T-helper 2 cell treated with Interferon-gamma antibody and Interleukin-4, amounts not matched to agents 5 μg/mL and 100 μg/mL, for 36 hours (primary cell): ENCODE measurements around the gene IGFLR1.

Source experiments
- DNase-seq: peaks from one replicate; pipeline ENCODE4 v3.0.0; 2021; ENCODE audit warnings: low spot score
- H3K27ac Mint-ChIP-seq: one replicate; pipeline ENCODE4 v1.8.0; 2021; ENCODE audit warnings: mild to moderate bottlenecking, mixed read lengths
- H3K27me3 Mint-ChIP-seq: one replicate; pipeline ENCODE4 v1.8.0; 2021; ENCODE audit warnings: low read depth, mixed read lengths
- H3K36me3 Mint-ChIP-seq: one replicate; pipeline ENCODE4 v1.8.0; 2021; ENCODE audit warnings: low read depth, mixed read lengths
- H3K4me1 Mint-ChIP-seq: one replicate; pipeline ENCODE4 v1.8.0; 2021; ENCODE audit warnings: low read depth, mixed read lengths
- H3K4me3 Mint-ChIP-seq: one replicate; pipeline ENCODE4 v1.8.0; 2022; ENCODE audit warnings: mild to moderate bottlenecking, moderate library complexity, mixed read lengths
- H3K9me3 Mint-ChIP-seq: one replicate; pipeline ENCODE4 v1.8.0; 2021; ENCODE audit warnings: mixed read lengths

The IGFLR1 gene

DNA sequence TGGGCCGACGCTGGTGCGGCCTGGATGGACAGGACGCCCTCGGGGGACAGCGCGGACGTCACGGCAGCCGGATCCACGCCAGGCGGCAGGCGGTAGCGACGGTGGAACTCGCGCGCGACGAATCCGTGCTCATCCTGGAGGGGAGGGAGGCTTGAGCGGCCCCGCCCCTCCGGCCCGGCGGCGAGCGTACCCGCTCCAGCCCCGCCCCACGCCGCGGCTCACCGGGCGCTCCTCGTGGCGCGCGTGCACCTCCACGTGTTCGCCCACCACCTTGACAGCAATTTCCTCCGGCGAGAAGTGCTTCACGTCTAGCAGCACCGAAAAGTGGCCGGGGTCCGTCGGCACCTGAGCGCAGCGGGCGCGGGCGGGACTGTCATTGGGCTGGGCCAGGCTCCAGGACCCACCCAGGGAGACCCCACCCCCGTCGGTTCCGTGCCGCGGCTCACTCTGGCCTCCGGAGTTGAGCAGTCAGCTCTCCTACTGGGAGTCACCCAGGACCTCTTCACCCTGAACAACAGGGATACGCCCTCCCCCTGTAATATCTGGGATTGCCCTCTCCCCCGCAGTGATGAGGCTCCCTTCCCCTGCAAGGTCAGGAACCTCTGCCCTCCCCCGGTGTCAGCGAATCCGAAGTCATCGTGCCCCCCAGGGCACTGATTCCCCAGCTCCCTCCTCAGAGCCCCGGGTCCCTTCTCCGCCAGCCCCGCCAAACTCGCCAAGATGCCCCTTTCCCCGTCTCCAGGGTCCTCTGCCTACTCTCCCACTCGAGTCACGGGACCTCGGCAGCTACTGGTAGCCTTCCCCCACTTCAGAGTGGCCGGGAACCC is 13.5 kb upstream of the IGFLR1 start:
- Mint-ChIP-seq H3K27ac (peak overlapping the region; percentile 76), H3K9me3 (no peaks in the 10 kb centered on the region)
- DNase-seq, result peak; percentile 48

DNA sequence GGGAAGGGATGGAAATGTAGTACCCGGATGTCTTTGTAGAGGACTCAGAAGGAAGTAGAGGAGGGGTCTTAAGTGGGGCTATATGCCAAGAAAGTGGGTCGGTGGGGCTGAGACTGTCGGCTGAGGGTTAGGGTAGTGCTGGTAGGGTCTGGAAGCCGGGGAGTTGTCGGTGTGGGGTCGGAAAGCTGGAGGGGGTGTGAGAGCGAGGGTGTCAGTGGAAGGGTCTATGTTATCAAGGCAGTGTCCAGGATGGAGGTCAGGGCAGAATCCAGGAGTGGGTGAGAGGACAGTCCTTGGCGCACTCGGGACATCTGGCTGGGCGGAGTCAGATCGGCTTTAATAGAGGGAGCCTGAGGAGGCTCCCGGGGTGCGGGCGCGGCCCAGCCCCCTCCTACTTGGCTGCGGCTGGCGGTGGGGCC is 12.9 kb upstream of the IGFLR1 start:
- no peak overlapping the region for H3K27ac Mint-ChIP-seq

More for the DNA sequence above, 13.5 kb upstream of the IGFLR1 start:
- peaks cover 17% of the 10 kb centered on the region for H3K36me3 Mint-ChIP-seq
- H3K4me1 Mint-ChIP-seq, result peaks cover 20% of the 10 kb centered on the region
- no peaks in the 10 kb centered on the region for H3K27me3 Mint-ChIP-seq
- peak overlapping the region; percentile 60 for H3K4me3 Mint-ChIP-seq

DNA sequence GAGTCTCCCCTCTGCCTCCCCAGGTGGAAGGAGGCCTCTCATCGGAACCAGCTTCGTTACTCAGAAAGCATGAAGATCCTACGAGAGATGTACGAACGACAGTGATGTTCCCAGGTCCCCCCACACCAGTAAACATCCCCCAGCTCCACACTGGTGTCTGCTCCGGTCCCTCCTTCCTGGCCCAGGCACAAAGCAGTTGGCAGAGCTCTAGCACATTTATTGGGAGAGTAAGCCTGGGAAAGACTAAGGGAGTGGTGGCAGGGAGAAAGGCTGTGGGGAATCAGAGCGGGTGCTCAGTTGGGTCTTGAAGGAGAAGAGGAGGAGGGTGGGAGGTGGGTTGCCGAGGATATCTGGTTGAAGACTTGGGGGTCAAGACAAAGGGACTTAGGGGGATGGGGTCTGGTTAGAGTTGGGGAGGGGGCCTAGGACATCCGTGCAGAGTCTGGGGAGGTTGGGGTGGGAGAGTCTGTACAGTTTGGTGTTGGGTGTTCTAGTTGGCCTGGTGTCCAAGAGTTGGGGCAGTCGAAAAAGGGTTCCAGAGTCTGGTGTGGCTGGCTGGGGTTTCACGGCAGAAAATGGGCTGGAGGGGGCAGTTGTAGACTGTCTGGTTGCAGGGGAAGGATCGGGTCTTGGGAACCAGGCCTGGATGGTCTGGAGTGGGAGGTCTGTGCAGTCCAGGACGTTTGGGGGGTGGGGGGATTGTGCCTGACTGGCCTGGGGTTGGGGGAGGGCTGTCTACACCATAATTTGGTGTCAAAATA is 12.3 kb upstream of the IGFLR1 start:
- peak overlapping the region; percentile 23 for H3K4me3 Mint-ChIP-seq
- H3K36me3 Mint-ChIP-seq, result peaks cover 13% of the 10 kb centered on the region
- H3K9me3 Mint-ChIP-seq, result no peaks in the 10 kb centered on the region
- peaks cover 23% of the 10 kb centered on the region for H3K4me1 Mint-ChIP-seq
- no peaks in the 10 kb centered on the region for H3K27me3 Mint-ChIP-seq
- H3K27ac Mint-ChIP-seq, result no peak overlapping the region
- DNase-seq, result no peak

More for the DNA sequence above, 12.9 kb upstream of the IGFLR1 start:
- peaks cover 15% of the 10 kb centered on the region for H3K36me3 Mint-ChIP-seq
- no peak for DNase-seq
- no peaks in the 10 kb centered on the region for H3K9me3 Mint-ChIP-seq
- H3K4me3 Mint-ChIP-seq, result no peak overlapping the region
- peaks cover 21% of the 10 kb centered on the region for H3K4me1 Mint-ChIP-seq
- H3K27me3 Mint-ChIP-seq, result no peaks in the 10 kb centered on the region

DNA sequence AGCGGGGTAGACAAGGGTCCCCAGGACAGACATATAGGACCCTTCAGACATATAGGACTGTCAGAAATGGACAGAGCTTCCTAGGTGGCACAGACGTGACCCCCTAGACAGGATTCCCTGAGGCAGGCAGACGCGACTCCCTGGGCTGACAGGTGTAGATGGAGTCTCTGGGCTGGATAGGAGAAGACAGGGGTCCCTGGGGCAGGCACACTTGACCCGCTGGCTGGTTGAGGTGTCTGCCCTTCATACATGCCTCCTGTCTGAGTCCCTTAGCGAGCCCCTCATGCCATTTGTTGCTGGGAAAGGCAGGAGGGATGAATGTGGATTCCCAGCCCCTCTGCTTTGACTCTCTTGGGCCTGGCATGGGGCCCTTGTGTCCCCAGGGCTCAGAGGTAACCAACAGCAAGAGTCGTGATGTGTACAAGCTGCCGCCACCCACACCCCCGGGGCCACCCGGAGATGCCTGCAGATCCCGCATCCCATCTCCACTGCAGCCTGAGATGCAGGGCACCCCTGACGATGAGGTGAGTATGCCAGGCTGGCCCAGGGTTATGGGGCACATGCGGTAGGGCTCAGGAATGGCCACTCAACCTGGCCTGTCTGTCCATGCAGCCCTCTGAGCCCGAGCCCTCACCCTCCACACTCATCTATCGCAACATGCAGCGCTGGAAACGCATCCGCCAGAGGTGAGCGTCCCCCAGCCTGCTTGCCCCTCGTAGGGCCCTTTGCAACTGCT is 11.6 kb upstream of the IGFLR1 start:
- Mint-ChIP-seq H3K36me3 (peaks cover 8% of the 10 kb centered on the region), H3K4me3 (no peak overlapping the region), H3K9me3 (no peaks in the 10 kb centered on the region), H3K4me1 (peaks cover 19% of the 10 kb centered on the region), H3K27me3 (no peaks in the 10 kb centered on the region), H3K27ac (no peak overlapping the region)
- DNase-seq, result no peak

DNA sequence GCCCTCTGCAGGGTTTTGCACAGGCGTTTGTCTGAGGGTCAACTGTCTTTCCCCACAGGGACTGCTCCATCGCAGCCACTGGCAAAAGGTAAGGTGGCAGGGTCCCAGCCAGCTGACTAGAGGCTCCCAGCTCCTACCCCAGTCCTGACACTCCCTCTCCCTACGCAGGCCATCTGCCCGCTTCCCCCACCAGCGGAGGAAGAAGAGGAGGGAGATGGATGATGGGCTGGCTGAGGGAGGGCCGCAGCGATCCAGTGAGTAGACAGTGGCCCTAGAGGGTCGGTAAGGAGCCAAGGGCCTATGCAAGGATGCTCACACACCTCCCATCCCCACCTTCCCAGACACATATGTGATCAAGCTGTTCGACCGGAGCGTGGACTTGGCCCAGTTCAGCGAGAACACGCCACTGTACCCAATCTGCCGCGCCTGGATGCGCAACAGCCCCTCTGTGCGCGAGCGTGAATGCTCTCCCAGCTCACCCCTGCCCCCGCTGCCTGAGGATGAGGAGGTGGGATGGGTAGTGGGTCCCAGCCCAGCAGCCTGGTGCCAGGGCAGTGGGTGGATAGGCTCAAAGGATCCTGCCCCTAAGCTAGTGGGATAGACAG is 10.6 kb upstream of the IGFLR1 start:
- no peak overlapping the region for H3K4me3 Mint-ChIP-seq
- H3K27me3 Mint-ChIP-seq, result no peaks in the 10 kb centered on the region
- no peak overlapping the region for H3K27ac Mint-ChIP-seq
- H3K9me3 Mint-ChIP-seq, result no peaks in the 10 kb centered on the region
- no peak for DNase-seq
- H3K4me1 Mint-ChIP-seq, result peaks cover 20% of the 10 kb centered on the region
- H3K36me3 Mint-ChIP-seq, result peaks cover 11% of the 10 kb centered on the region

DNA sequence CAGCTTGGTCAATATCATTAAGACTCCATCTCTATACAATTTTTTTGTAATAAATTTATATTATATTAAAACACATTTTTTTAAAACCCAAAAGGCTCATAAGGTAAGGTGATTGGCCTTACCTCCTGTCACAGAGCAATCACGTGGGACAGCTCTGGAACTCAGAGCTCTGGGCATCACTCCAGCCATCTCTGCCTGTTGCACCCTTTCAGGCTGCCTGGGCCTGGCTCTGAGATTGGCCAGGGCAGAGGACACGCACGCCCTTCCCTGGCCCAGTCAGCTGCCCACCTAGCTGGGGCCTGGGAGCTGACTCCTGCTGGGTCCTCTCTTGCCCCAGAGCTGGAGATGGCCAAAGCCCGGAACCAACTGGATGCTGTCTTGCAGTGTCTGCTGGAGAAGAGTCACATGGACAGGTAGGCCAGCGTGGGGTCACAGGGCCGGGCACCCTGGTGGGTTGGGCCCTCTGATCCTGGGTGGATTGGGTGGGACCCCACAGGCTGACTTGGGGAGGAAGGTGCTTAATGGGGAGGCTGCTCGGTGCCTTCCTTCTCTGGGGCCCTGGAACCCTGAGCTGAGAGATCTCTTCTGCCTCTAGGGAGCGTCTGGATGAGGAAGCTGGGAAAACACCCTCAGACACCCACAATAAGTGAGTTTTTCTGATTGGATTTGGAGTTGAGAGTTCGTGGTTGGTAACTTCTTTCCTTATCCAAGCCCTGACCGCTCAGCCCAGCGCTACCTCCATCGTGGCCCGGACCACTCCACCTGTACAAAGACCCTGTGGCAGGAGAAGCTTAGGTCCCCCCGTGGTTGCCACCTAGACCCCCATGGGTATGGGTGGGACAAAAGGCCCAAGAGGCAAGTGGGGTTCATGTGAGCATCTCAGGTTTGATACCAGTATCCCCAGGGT is 9.8 kb upstream of the IGFLR1 start:
- Mint-ChIP-seq H3K9me3 (no peaks in the 10 kb centered on the region), H3K27ac (no peak overlapping the region), H3K4me3 (no peak overlapping the region), H3K27me3 (no peaks in the 10 kb centered on the region), H3K4me1 (peaks cover 23% of the 10 kb centered on the region), H3K36me3 (peaks cover 12% of the 10 kb centered on the region)
- no peak for DNase-seq

DNA sequence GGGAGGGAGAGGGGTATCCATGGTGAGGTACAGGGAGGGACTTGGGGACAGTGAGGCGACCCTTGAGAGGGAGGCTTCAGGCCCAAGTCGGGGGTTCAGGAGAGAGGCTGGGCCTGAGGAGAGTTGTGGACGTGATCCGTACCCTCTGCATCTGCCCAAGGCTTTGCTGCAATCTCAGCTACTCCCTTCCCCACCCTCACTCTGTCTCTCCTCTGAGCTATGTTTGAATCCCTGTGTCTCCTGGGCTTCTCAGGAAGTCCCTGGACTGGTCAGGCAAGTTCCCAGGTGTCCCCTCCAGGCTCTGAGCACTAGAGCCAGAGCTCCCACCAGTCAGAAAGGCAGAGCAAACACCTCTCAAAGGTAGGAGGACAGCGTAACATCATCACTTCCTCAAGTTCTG is 7.9 kb upstream of the IGFLR1 start:
- no peak for DNase-seq
- Mint-ChIP-seq H3K4me1 (peaks cover 24% of the 10 kb centered on the region), H3K36me3 (peaks cover 14% of the 10 kb centered on the region), H3K9me3 (no peaks in the 10 kb centered on the region), H3K27ac (no peak overlapping the region), H3K27me3 (no peaks in the 10 kb centered on the region), H3K4me3 (peak overlapping the region; percentile 43)

DNA sequence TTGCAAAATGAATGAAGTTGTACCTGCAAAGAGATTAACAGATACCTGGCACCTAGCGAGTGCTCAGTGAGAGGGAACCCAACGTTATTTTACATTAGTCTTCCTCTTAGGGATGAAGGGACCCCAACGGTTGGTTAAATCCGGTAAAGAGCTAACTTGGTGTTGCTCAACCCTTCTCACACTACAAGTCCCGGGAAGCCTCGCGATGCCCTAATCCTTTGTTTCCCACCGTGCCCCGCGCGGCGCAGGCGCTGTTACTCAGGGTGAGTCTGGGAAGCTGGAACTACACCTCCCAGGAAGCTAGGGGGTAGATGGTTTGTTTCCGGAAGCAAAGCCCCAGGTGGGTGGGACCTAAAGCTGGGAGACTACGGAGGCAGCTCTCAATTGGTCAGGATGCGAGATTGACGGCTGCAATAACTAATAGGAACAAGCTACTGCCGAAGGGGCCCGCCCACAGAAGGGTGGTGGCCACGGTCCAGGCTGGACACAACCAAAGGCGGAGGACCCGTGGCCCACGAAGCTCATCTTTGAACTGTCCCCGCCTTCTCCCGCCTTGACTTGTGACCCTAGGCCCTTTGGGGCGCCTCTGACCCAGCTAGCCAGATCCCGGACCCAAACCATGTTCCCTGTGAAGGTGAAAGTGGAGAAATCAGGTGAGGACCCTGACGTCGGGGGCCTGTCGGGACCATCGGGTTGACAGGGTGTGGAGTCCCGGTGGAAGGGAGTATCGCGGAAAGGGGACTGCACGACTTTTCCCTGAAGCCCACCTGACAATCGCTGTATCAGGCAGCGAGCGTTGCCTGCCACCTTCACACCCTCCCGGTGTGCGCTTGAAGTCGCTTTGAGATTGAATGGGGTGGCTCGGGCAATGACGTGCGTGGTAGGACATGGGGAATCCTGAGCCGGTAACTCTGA is 6.1 kb upstream of the IGFLR1 start, which contains the start of gene LIN37:
LIN37 (plus strand) TSS at position 471 of the 915 bp plus-strand sequence; CDS start at position 620, 149 bp downstream.
- Mint-ChIP-seq H3K27me3 (no peaks in the 10 kb centered on the region), H3K27ac (peak within 1 kb of the TSS; percentile 92), H3K4me1 (peaks cover 33% of the 10 kb centered on the region), H3K9me3 (no peaks in the 10 kb centered on the region), H3K4me3 (peak within 1 kb of the TSS; percentile 94), H3K36me3 (peaks cover 10% of the 10 kb centered on the region)
- peak; percentile 99 for DNase-seq

DNA sequence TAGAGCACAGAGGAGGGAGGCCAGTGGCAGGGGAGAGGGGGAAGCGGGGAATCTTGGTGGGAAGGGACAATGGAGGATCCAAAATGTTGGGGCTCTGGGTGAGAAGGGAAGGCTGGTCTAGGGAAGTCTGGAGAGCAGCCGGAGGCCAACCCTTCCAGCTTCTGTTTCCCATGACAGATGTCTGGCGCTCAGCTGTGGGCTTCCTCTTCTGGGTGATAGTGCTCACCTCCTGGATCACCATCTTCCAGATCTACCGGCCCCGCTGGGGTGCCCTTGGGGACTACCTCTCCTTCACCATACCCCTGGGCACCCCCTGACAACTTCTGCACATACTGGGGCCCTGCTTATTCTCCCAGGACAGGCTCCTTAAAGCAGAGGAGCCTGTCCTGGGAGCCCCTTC is 4.3 kb upstream of the IGFLR1 start:
- no peak for DNase-seq
- Mint-ChIP-seq H3K27me3 (no peaks in the 10 kb centered on the region), H3K9me3 (no peaks in the 10 kb centered on the region), H3K4me1 (peaks cover 43% of the 10 kb centered on the region), H3K4me3 (peak overlapping the region; percentile 91), H3K27ac (peak overlapping the region; percentile 100), H3K36me3 (peaks cover 15% of the 10 kb centered on the region)

DNA sequence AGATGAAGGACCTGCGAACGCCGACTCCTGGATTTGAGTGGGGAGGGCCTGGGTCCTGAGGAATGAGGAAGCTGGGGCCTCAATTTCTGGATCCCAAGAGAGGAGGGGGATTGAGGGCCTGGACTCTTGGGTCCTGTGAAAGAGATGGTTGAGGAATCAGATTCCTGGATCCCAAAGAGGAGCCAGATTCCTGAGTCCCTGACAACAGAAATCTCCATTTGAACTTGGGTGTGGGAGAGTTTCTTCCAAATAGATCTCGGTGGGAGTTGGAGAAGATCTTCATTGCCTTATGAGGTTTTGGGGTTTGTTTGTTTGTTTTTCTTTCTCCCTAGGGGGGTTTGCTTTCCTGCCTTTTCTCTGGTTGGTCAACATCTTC is 3.8 kb upstream of the IGFLR1 start:
- Mint-ChIP-seq H3K9me3 (no peaks in the 10 kb centered on the region), H3K27ac (peak overlapping the region; percentile 100), H3K4me3 (peak overlapping the region; percentile 91), H3K36me3 (peaks cover 15% of the 10 kb centered on the region), H3K27me3 (no peaks in the 10 kb centered on the region), H3K4me1 (peaks cover 43% of the 10 kb centered on the region)
- no peak for DNase-seq

DNA sequence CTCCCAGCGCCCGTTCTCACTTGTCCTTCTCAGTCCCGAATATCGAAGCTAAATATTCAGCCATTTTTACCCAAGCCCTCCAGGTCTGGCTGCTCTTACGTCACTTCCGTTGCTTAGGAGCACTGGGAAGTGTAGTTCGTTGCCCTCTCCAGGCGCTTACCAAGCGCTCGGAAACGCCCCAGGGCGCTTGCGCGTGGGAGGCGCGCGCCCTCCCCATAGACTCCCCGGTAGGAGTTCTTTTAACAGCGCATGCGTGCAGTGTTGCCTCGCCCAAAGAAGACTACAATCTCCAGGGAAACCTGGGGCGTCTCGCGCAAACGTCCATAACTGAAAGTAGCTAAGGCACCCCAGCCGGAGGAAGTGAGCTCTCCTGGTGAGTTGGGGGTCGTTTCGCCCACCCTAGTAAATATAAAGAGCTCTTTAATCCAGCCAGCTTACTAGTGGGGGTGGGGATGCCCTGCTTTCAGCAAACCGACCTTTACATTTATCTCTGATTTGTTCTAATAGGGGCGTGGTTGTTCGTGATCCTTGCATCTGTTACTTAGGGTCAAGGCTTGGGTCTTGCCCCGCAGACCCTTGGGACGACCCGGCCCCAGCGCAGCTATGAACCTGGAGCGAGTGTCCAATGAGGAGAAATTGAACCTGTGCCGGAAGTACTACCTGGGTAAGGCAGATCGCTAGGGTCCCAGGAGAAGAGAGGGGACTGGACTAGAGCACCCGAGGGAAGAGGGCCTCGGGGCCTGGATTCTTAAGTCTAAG is 3.3 kb upstream of the IGFLR1 start, which contains the start of the genes PSENEN and U2AF1L4:
PSENEN (plus strand) TSS at position 324 of the 759 bp plus-strand sequence; CDS start at position 604, 280 bp downstream.
U2AF1L4 (minus strand) TSS at position 91 of the 759 bp plus-strand sequence; CDS start at position 64, 27 bp downstream.
- peak; percentile 99 for DNase-seq
- Mint-ChIP-seq H3K36me3 (peaks cover 15% of the 10 kb centered on the region), H3K4me1 (peaks cover 49% of the 10 kb centered on the region), H3K9me3 (no peaks in the 10 kb centered on the region), H3K27me3 (no peaks in the 10 kb centered on the region), H3K27ac (peak within 1 kb of the TSS; percentile 100), H3K4me3 (peak within 1 kb of the TSS; percentile 91)
